Measurements from ENCODE around the gene DPYD.

The DPYD gene

GRCh38 chr1:97685360-97685759 lies 235.5 kb downstream of the DPYD start:
- H3K79me2 ChIP-seq (ENCODE audit: insufficient read depth, low read length) = no peaks in the 10 kb centered on the region
- no peak overlapping the region for H2AFZ ChIP-seq (ENCODE audit: low read length)
- H3K4me3 ChIP-seq (ENCODE audit: low read length, poor library complexity, severe bottlenecking) = no peak overlapping the region
- no peak overlapping the region for H3K9ac ChIP-seq (ENCODE audit: low read depth, low read length, poor library complexity, severe bottlenecking)
- H3K36me3 ChIP-seq (ENCODE audit: insufficient read depth, low read length) = peaks cover 8% of the 10 kb centered on the region; the same call in 1 of the 2 replicates
- no peak overlapping the region for H3K4me2 ChIP-seq (ENCODE audit: low read depth, low read length, poor library complexity, severe bottlenecking)
- H3K27me3 ChIP-seq (ENCODE audit: insufficient read depth, low read length, poor library complexity, severe bottlenecking) = no peaks in the 10 kb centered on the region
- no peaks in the 10 kb centered on the region for H3K4me1 ChIP-seq (ENCODE audit: insufficient read depth, low read length, poor library complexity, severe bottlenecking)
- no peaks in the 10 kb centered on the region for H3K9me3 ChIP-seq (ENCODE audit: insufficient read depth, low read depth, low read length)
- H3K9me2 ChIP-seq (replicated peaks; ENCODE audit: low read depth, low read length) = no peaks in the 10 kb centered on the region
- no peaks in the 10 kb centered on the region for H3F3A ChIP-seq (ENCODE audit: low read depth)
- TF ChIP-seq, protein P1, sequence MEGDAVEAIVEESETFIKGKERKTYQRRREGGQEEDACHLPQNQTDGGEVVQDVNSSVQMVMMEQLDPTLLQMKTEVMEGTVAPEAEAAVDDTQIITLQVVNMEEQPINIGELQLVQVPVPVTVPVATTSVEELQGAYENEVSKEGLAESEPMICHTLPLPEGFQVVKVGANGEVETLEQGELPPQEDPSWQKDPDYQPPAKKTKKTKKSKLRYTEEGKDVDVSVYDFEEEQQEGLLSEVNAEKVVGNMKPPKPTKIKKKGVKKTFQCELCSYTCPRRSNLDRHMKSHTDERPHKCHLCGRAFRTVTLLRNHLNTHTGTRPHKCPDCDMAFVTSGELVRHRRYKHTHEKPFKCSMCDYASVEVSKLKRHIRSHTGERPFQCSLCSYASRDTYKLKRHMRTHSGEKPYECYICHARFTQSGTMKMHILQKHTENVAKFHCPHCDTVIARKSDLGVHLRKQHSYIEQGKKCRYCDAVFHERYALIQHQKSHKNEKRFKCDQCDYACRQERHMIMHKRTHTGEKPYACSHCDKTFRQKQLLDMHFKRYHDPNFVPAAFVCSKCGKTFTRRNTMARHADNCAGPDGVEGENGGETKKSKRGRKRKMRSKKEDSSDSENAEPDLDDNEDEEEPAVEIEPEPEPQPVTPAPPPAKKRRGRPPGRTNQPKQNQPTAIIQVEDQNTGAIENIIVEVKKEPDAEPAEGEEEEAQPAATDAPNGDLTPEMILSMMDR (conservative IDR thresholded peaks at IDR 0.05; ENCODE audit: low read length) = no peak
- no peak for TF ChIP-seq EZH2phosphoT487 (IDR thresholded peaks at IDR 0.05; ENCODE audit: borderline replicate concordance)
- no peaks in the 10 kb centered on the region for H4K20me1 ChIP-seq (ENCODE audit: insufficient read depth, low read length, poor library complexity, severe bottlenecking)

DNA sequence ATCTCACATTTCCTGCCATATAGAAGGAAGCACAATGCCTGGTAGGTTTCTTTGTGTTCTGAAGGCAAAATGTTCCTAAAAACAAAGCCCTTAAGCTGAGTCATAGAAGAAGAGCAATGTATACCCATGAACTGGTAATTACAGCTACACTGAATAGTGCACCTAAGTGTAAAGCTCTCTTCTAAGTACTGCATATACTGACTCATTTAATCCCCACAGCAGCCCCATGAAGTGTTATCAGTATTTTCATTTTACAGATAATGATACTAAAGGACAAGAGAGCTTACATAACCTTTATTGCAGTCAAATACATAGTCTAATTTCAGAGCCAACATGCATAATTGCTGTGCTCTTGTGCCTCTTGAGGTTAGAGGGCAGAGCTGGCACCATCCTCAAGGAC lies 239.9 kb downstream of the DPYD start:
- H3K27me3 ChIP-seq (ENCODE audit: insufficient read depth, low read length, poor library complexity, severe bottlenecking) = no peaks in the 10 kb centered on the region
- H3K36me3 ChIP-seq (ENCODE audit: insufficient read depth, low read length) = 0 out of 2 replicates have a peak, but pooled peaks cover 4% of the 10 kb centered on the region
- TF ChIP-seq, protein P1 (conservative IDR thresholded peaks at IDR 0.05; ENCODE audit: low read length) = no peak
- TF ChIP-seq EZH2phosphoT487 (IDR thresholded peaks at IDR 0.05; ENCODE audit: borderline replicate concordance) = no peak
- no peaks in the 10 kb centered on the region for H4K20me1 ChIP-seq (ENCODE audit: insufficient read depth, low read length, poor library complexity, severe bottlenecking)
- H2AFZ ChIP-seq (ENCODE audit: low read length) = no peak overlapping the region
- no peak overlapping the region for H3K4me3 ChIP-seq (ENCODE audit: low read length, poor library complexity, severe bottlenecking)
- no peak overlapping the region for H3K4me2 ChIP-seq (ENCODE audit: low read depth, low read length, poor library complexity, severe bottlenecking)
- H3K9me3 ChIP-seq (ENCODE audit: insufficient read depth, low read depth, low read length) = no peaks in the 10 kb centered on the region
- no peaks in the 10 kb centered on the region for H3K9me2 ChIP-seq (replicated peaks; ENCODE audit: low read depth, low read length)
- H3K9ac ChIP-seq (ENCODE audit: low read depth, low read length, poor library complexity, severe bottlenecking) = no peak overlapping the region
- H3K4me1 ChIP-seq (ENCODE audit: insufficient read depth, low read length, poor library complexity, severe bottlenecking) = no peaks in the 10 kb centered on the region
- H3K79me2 ChIP-seq (ENCODE audit: insufficient read depth, low read length) = no peaks in the 10 kb centered on the region
- H3F3A ChIP-seq (ENCODE audit: low read depth) = no peaks in the 10 kb centered on the region

- TF ChIP-seq, protein P1 (conservative IDR thresholded peaks at IDR 0.05; ENCODE audit: low read length) = no peak
- no peak for TF ChIP-seq EZH2phosphoT487 (IDR thresholded peaks at IDR 0.05; ENCODE audit: borderline replicate concordance)
- no peaks in the 10 kb centered on the region for H3K79me2 ChIP-seq (ENCODE audit: insufficient read depth, low read length)
- H3K27me3 ChIP-seq (ENCODE audit: insufficient read depth, low read length, poor library complexity, severe bottlenecking) = no peaks in the 10 kb centered on the region
- no peaks in the 10 kb centered on the region for H3K4me1 ChIP-seq (ENCODE audit: insufficient read depth, low read length, poor library complexity, severe bottlenecking)
- no peak overlapping the region for H3K4me3 ChIP-seq (ENCODE audit: low read length, poor library complexity, severe bottlenecking)
- H3F3A ChIP-seq (ENCODE audit: low read depth) = no peaks in the 10 kb centered on the region
- no peak overlapping the region for H2AFZ ChIP-seq (ENCODE audit: low read length)
- H3K36me3 ChIP-seq (ENCODE audit: insufficient read depth, low read length) = 0 out of 2 replicates have a peak, but pooled peaks cover 4% of the 10 kb centered on the region
- no peak overlapping the region for H3K9ac ChIP-seq (ENCODE audit: low read depth, low read length, poor library complexity, severe bottlenecking)
- H3K4me2 ChIP-seq (ENCODE audit: low read depth, low read length, poor library complexity, severe bottlenecking) = no peak overlapping the region
- no peaks in the 10 kb centered on the region for H3K9me3 ChIP-seq (ENCODE audit: insufficient read depth, low read depth, low read length)
- no peaks in the 10 kb centered on the region for H4K20me1 ChIP-seq (ENCODE audit: insufficient read depth, low read length, poor library complexity, severe bottlenecking)
- no peaks in the 10 kb centered on the region for H3K9me2 ChIP-seq (replicated peaks; ENCODE audit: low read depth, low read length)
These were observed 240.4 kb downstream of the DPYD start for GRCh38 chr1:97680470-97680869.

Measured in Loucy (cell line).